ENCODE measurements around the gene AGO1.

DNA sequence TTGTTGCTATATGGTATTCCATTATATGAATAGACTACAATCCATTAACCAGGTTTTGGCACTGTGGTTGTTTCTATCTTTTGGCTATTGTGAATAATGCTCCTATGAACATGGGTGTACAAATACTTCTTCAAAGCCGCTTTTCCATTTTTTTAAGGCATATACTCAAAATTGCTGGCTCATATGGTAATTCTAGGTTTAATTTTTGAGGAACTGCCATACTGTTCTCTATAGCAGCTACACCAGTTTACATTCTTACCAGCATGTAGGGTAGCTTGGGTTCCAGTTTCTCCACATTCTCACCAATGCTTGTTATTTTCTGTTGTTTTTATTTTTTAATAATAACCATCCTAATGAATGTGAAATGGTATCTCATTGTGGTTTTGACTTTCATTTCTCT is 19.9 kb upstream of the AGO1 start:
- no peak for TF ChIP-seq RAD21 (CRISPR knock-in tag; IDR thresholded peaks at IDR 0.05)
- TF ChIP-seq, protein P1, sequence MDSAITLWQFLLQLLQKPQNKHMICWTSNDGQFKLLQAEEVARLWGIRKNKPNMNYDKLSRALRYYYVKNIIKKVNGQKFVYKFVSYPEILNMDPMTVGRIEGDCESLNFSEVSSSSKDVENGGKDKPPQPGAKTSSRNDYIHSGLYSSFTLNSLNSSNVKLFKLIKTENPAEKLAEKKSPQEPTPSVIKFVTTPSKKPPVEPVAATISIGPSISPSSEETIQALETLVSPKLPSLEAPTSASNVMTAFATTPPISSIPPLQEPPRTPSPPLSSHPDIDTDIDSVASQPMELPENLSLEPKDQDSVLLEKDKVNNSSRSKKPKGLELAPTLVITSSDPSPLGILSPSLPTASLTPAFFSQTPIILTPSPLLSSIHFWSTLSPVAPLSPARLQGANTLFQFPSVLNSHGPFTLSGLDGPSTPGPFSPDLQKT (CRISPR knock-in tag; IDR thresholded peaks at IDR 0.05; ENCODE audit: borderline replicate concordance) = no peak
- TF ChIP-seq EP300 (IDR thresholded peaks at IDR 0.05; ENCODE audit: low read depth in 2 of 2, low read length in 2 of 2) = no peak
- no peak for TF ChIP-seq EP300 (CRISPR knock-in tag; IDR thresholded peaks at IDR 0.05; ENCODE audit: borderline replicate concordance)
- TF ChIP-seq HMG20B (CRISPR knock-in tag; conservative IDR thresholded peaks at IDR 0.05) = no peak
- no peak for TF ChIP-seq JUN (CRISPR knock-in tag; IDR thresholded peaks at IDR 0.05)
